GM19035 (cell line): ENCODE data around the gene EDC3.
A peak's percentile ranks its signal among the peaks of the same experiment; 100 is the strongest.
"Not testable (repeated sequence)": the region's sequence is repeated elsewhere in the genome, so short reads cannot be mapped to it uniquely, and the experiment has no call there.

Experiments
- ATAC-seq: cut with Tn5 transposase; IDR thresholded peaks from one replicate; pipeline ENCODE4 v1.9.1; 2021; ENCODE audit not compliant: unreplicated experiment

Gene EDC3, protein sequence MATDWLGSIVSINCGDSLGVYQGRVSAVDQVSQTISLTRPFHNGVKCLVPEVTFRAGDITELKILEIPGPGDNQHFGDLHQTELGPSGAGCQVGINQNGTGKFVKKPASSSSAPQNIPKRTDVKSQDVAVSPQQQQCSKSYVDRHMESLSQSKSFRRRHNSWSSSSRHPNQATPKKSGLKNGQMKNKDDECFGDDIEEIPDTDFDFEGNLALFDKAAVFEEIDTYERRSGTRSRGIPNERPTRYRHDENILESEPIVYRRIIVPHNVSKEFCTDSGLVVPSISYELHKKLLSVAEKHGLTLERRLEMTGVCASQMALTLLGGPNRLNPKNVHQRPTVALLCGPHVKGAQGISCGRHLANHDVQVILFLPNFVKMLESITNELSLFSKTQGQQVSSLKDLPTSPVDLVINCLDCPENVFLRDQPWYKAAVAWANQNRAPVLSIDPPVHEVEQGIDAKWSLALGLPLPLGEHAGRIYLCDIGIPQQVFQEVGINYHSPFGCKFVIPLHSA

GRCh38 chr15:74695597-74696397, at the start of gene EDC3:
EDC3 (minus strand) TSS chr15:74696024; CDS start chr15:74675124, 20,900 bp downstream.
- ATAC-seq: peak; percentile 94

GRCh38 chr15:74742422-74742821, 46.6 kb upstream of the EDC3 start:
- ATAC-seq: no peak

DNA sequence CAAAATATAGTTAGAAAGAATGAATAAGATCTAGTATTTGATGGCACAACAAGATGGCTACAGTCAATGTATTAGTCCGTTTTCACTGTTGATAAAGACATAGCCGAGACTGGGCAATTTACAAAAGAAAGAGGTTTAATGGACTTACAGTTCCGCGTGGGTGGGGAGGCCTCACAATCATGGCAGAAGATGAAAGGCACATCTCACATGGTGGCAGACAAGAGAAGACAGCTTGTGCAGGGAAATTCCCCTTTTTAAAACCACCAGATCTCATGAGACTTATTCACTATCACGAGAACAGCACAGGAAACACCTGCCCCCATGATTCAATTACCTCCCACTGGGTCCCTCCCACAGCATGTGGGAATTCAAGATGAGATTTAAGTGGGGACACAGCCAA, 42.4 kb upstream of the EDC3 start:
- not testable (repeated sequence) for ATAC-seq

GRCh38 chr15:74735305-74735704, 39.5 kb upstream of the EDC3 start:
- no peak for ATAC-seq

DNA sequence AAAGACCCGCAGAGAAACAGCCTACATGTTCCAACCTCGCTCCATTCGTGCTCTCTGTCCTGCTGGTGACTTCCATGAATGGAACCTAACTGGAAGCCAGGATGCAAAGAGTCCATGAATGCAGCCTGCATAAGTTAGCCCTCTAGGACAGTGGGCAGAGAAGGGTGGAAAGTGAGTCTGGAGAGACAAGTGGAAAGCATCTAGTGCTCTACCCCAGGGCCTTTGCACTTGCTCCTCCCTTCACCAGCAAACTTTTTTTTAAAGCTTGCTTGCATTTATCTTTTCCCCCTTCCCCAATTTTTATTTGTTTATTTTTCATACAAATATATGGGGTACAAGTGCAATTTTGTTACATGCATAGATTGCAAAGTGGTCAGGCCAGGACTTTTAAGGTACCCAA, 37.4 kb upstream of the EDC3 start:
- ATAC-seq: no peak

DNA sequence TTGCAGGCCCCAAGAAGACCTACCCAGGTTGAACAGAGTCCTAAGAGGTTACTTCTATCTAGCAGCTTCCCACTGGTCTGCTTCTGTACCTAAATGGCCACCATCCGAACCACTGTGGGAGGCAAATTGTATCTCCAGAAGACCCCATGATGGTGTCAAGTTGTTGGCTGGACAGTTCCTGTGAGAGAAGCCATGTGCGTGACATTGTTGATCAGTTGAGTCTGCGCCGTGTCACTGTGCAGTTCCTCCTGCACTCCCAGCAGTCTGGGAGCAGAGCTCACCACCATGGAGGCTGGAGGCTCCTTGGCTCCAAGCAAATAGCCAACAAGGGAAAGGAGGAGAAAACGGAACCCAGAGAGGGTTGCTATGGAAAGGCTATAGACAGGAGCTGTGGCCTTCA, 37.0 kb upstream of the EDC3 start:
- ATAC-seq: no peak

DNA sequence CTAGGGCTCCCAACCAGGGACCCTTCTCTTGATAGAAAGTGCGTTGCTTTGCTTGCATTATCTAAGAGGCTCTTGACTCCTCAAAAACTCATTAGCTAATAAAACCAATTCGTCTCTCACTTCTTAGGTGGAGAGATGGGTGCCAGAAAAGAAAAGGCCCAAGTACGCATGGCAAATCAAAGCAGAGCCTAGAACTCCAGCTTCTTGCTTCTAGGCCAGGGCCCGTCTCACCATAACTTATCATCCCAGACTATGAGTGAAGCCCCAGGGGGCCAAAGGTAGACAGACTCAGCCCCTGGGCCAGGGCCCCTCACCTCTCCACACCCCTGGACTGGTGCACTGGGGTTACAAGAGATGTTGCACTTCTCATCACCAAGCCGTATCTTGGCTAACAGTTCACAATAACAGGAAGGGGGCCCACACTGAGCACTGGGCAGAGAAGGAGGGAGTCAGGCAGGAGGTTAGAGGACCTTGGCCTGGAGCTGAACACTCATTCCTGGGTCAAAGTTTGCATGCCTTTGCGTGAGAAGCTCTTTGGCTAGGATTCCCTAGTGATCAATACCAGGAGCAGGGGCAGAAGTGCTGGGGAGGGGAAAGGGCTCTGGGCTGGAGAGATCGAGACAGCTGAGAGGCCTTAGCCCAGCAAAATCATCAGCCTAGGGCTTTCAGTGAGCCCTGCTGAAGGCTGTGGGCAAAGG, 34.9 kb upstream of the EDC3 start:
- no peak for ATAC-seq

DNA sequence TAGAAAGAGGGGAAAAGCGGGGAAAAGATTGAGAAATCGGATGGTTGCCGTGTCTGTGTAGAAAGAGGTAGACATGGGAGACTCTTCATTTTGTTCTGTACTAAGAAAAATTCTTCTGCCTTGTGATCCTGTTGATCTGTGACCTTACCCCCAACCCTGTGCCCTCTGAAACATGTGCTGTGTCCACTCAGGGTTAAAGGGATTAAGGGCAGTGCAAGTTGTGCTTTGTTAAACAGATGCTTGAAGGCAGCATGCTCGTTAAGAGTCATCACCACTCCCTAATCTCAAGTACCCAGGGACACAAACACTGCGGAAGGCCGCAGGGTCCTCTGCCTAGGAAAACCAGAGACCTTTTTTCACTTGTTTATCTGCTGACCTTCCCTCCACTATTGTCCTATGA, 33.5 kb upstream of the EDC3 start:
- not testable (repeated sequence) for ATAC-seq

- not testable (repeated sequence) for ATAC-seq
These were observed 32.9 kb upstream of the EDC3 start for GRCh38 chr15:74728699-74729098.

DNA sequence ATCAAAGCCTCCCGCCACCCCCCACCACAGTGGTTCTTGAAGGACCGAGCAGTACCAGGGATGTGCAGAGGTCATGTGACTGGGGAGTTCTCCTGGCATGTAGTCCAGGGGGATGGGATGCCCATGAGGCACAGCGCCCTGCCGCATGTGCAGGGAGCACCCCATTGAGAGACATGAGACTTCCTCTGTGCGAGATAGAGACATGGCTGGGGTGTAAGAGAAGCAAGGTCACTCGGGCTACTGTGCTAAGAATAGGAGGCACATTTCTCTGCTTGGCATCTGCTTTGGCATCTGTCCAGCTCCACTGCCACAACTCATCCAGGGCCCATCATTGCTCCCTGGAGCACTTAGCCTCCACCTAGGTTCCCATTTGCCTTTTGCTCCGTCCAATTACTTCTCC, 31.9 kb upstream of the EDC3 start:
- no peak for ATAC-seq

DNA sequence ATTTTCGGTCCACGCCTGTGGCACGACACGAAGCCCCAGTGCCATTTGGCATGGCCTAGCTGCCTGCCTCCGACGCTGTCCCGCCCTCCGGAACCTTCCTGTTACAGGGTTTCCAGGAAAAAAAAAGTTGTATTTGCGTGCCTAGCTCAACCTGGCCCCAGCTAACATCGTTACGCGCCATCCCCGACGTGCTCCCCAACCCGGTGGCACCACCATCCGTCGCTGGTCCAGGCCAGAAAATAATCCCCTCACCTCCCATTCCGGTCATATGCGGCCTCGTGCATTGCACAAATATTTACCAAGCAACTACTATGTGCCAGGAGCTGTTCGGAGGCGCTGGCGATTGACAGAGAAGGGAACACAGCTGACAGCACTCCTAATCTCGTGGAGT, 30.9 kb upstream of the EDC3 start:
- no peak for ATAC-seq

DNA sequence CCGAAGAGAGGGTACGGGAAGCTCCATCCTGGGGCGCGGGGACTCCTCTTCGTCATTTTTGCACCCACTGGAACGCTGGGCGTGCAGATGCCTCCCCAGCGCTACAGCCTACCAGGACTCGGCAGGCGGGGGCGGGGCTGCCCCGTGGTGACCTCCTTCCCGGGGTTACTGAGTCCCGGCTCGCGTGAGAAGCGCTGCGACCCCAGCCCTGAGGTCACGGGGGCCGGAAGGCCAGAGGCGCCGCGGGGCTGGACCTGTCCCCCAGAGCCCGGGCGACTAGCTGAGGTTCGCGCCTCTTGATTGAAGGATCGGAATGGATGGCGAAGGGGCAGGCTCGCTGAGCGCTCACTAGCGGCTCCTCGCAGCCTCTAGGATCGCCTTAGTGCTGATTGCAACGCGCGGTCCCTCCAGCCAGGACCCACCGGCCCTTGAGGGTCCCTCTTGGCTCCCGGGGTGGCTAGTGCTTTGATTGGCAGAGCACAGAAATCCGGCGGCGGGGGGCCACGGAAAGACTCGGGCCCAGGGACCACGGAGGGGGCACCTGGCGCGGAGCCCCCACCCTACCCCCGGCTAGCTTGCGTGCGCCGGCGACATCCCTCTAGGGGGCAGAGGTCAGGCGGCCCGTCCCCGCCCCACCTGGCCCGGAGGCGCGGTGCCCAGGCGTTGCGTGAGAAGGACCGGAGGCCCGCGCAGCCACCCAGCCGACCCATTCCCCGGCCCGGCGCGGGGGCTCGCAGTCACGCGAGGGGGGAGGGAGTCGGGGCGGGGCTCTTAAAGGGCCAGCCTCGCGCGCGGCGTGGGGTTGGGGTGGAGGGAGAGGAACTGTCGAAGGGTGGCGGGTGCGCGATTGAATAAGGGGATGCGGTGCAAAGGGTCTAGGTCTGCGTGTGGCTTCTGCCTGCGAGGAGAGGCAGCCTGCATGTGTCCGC, 30.3 kb upstream of the EDC3 start:
- no peak for ATAC-seq

GRCh38 chr15:74725225-74725774, 29.5 kb upstream of the EDC3 start, which contains the start of gene CYP1A1:
CYP1A1 (minus strand) TSS chr15:74725528; CDS start chr15:74723097, 2,431 bp downstream.
- ATAC-seq: no peak

DNA sequence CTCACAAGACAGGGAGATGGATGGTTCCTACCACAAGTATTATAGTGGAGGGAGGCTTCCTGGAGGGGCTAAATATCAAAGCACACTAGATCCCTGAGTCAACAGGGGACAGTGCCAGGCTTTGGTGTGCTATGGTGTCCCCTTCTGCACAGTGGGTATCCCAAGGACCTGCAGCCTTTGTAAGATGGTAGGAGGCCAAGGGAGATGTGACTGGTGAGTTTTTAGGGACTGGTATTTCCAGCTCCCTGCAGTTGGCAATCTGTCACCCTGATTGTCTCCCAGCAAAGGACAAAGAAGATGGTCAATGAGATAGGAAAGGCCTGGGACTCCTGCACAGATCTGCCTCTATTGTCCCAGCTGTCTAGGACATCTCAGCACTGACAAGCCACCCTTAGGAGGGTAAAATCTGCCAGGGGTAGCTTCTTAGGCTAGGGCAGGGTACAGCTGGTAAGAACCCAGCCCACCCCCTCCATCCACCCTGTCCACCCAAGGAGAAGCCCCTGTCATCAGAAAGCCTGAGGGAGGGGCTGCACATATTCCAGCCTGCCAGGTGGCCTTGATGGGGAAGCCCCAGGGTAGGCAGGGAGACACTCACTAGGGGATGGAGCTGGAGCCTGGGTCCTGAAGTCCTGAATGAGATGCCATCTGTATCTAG, 28.9 kb upstream of the EDC3 start:
- no peak for ATAC-seq

- no peak for ATAC-seq
These were observed 28.0 kb upstream of the EDC3 start for GRCh38 chr15:74723754-74724334.

- no peak for ATAC-seq
These were observed 27.4 kb upstream of the EDC3 start for GRCh38 chr15:74723187-74723586.

- ATAC-seq: no peak
These were observed 26.8 kb upstream of the EDC3 start for GRCh38 chr15:74722591-74722990.

DNA sequence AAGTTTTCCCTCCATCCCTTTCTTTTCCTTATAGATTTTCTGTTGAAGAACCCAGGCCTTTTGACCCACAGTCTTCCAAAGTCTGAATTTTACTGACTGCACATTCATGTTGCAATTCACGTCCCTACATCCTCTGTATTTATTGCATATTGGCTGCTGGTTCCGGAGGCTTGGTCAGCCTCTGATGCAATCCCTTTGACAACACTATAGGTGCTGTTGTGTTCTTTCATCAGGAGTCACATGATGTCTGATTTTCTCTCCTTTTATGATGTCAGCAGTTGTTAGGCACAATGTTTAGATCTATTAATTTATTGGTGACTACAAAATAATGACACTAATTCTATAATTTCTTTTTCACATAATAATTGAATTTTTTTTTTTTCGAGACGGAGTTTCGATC, 20.8 kb upstream of the EDC3 start:
- no peak for ATAC-seq

DNA sequence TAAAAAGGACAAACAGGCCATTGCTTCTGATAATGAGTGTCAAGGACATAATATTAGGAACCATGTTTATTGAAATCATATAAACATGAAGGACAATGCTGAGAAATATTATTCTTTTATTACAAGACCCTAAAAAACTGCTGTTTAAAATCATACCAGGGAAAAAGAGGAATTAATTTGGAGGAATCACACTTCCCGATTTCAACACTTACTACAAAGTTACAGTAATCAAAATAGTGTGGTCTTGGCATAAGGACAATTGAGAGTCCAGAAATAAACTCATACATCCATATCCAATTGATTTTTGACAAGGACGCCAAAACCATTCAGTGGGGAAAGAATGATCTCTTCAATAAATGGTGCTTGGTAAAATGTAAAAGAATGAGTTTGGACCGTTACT, 16.5 kb upstream of the EDC3 start:
- no peak for ATAC-seq
